Measurements from ENCODE around the gene DEPDC1B. TPM values are rescaled to one million over a fixed set of nuclear protein-coding genes. Genes with fewer than 3 reads are reported as not detected.

The DEPDC1B gene
- total and polyA plus RNA-seq, 2 experiments from 2014 or later = 2.5 to 3.0 TPM

GRCh38 chr5:60651872-60652620 is 47.9 kb downstream of the DEPDC1B start:
- Histone ChIP-seq H3K9ac (peak overlapping the region; percentile 18; the same call in 1 of the 2 replicates), H3K4me1 (ENCODE audit: insufficient read depth) (peaks cover 6% of the 10 kb centered on the region), H4K20me1 (ENCODE audit: insufficient read depth) (no peaks in the 10 kb centered on the region), H2AFZ (0 out of 2 replicates have a peak overlapping the region, but pooled peaks have one; percentile 25), H3K4me2 (ENCODE audit: unreplicated experiment) (peak overlapping the region; percentile 29), H3K79me2 (ENCODE audit: insufficient read depth) (no peaks in the 10 kb centered on the region), H3K4me3 (0 out of 2 replicates have a peak overlapping the region, but pooled peaks have one; percentile 1), H3K9me2 (ENCODE audit: insufficient read depth) (no peaks in the 10 kb centered on the region), H3K27ac (peak overlapping the region; percentile 39), H3K9me3 (ENCODE audit: low read depth) (no peaks in the 10 kb centered on the region), H3K36me3 (ENCODE audit: low read depth) (no peaks in the 10 kb centered on the region), H3F3A (ENCODE audit: insufficient read depth) (peaks cover 7% of the 10 kb centered on the region), H3K27me3 (replicated peaks; ENCODE audit: insufficient read depth) (no peaks in the 10 kb centered on the region)
- WGBS, 2 experiments (ENCODE audit: low coverage in 1 of 2, low lambda C conversion rate in 2 of 2, missing lambda C conversion rate in 2 of 2) = 34 to 36% methylated on average over 3 of the region's 3 CpGs
- in situ Hi-C loops (cut with MboI) = loop anchor here (10.0 kb wide), 1 partner anchor 837 kb away; no protein-coding TSS in a partner anchor
- peak; percentile 94 for DNase-seq
- TF ChIP-seq EZH2phosphoT487 (IDR thresholded peaks at IDR 0.05; ENCODE audit: insufficient read depth, low read depth) (no peak), EZH2 (IDR thresholded peaks at IDR 0.05; ENCODE audit: insufficient read depth, poor library complexity, severe bottlenecking) (no peak)

- Histone ChIP-seq H3F3A (ENCODE audit: insufficient read depth) (peaks cover 7% of the 10 kb centered on the region), H4K20me1 (ENCODE audit: insufficient read depth) (no peaks in the 10 kb centered on the region), H3K79me2 (ENCODE audit: insufficient read depth) (no peaks in the 10 kb centered on the region), H3K27ac (no peak overlapping the region), H3K27me3 (replicated peaks; ENCODE audit: insufficient read depth) (no peaks in the 10 kb centered on the region), H3K9me3 (ENCODE audit: low read depth) (no peaks in the 10 kb centered on the region), H2AFZ (no peak overlapping the region), H3K4me3 (no peak overlapping the region), H3K9ac (no peak overlapping the region), H3K4me2 (ENCODE audit: unreplicated experiment) (no peak overlapping the region), H3K36me3 (ENCODE audit: low read depth) (no peaks in the 10 kb centered on the region), H3K4me1 (ENCODE audit: insufficient read depth) (peaks cover 6% of the 10 kb centered on the region), H3K9me2 (ENCODE audit: insufficient read depth) (no peaks in the 10 kb centered on the region)
- TF ChIP-seq EZH2 (IDR thresholded peaks at IDR 0.05; ENCODE audit: insufficient read depth, poor library complexity, severe bottlenecking) (no peak), EZH2phosphoT487 (IDR thresholded peaks at IDR 0.05; ENCODE audit: insufficient read depth, low read depth) (no peak)
- 3 to 6% methylated on average over 1 of the region's 1 CpG for WGBS, 2 experiments (ENCODE audit: low coverage in 1 of 2, low lambda C conversion rate in 2 of 2, missing lambda C conversion rate in 2 of 2)
- in situ Hi-C loops (cut with MboI) = no loop called here
- DNase-seq = peak; percentile 66
These were observed 50.6 kb downstream of the DEPDC1B start for GRCh38 chr5:60649288-60649917.

GRCh38 chr5:60648175-60648574 is 51.8 kb downstream of the DEPDC1B start:
- Histone ChIP-seq H3K79me2 (ENCODE audit: insufficient read depth) (no peaks in the 10 kb centered on the region), H3K4me2 (ENCODE audit: unreplicated experiment) (no peak overlapping the region), H3K36me3 (ENCODE audit: low read depth) (no peaks in the 10 kb centered on the region), H3K27me3 (replicated peaks; ENCODE audit: insufficient read depth) (no peaks in the 10 kb centered on the region), H3F3A (ENCODE audit: insufficient read depth) (peaks cover 7% of the 10 kb centered on the region), H3K4me1 (ENCODE audit: insufficient read depth) (peaks cover 6% of the 10 kb centered on the region), H3K9me2 (ENCODE audit: insufficient read depth) (no peaks in the 10 kb centered on the region), H3K9me3 (ENCODE audit: low read depth) (no peaks in the 10 kb centered on the region), H3K27ac (no peak overlapping the region), H2AFZ (no peak overlapping the region), H3K9ac (no peak overlapping the region), H3K4me3 (no peak overlapping the region), H4K20me1 (ENCODE audit: insufficient read depth) (no peaks in the 10 kb centered on the region)
- TF ChIP-seq EZH2 (IDR thresholded peaks at IDR 0.05; ENCODE audit: insufficient read depth, poor library complexity, severe bottlenecking) = no peak
- TF ChIP-seq EZH2phosphoT487 (IDR thresholded peaks at IDR 0.05; ENCODE audit: insufficient read depth, low read depth) = no peak
- 51 to 53% methylated on average over 2 of the region's 2 CpGs for WGBS, 2 experiments (ENCODE audit: low coverage in 1 of 2, low lambda C conversion rate in 2 of 2, missing lambda C conversion rate in 2 of 2)
- no peak for DNase-seq
- in situ Hi-C loops (cut with MboI) = no loop called here

- no peak overlapping the region for H3K4me2 ChIP-seq (ENCODE audit: unreplicated experiment)
These were observed 59.1 kb downstream of the DEPDC1B start for GRCh38 chr5:60640901-60641300.

More at GRCh38 chr5:60640901-60641300, 59.1 kb downstream of the DEPDC1B start:
- Histone ChIP-seq H2AFZ (no peak overlapping the region), H3K27me3 (replicated peaks; ENCODE audit: insufficient read depth) (no peaks in the 10 kb centered on the region), H3K9ac (no peak overlapping the region), H3K9me2 (ENCODE audit: insufficient read depth) (no peaks in the 10 kb centered on the region), H3K4me3 (no peak overlapping the region), H3K4me1 (ENCODE audit: insufficient read depth) (0 out of 2 replicates have a peak, but pooled peaks cover under 1% of the 10 kb centered on the region), H3K79me2 (ENCODE audit: insufficient read depth) (no peaks in the 10 kb centered on the region), H4K20me1 (ENCODE audit: insufficient read depth) (no peaks in the 10 kb centered on the region), H3F3A (ENCODE audit: insufficient read depth) (peaks cover 2% of the 10 kb centered on the region; the same call in 1 of the 2 replicates), H3K9me3 (ENCODE audit: low read depth) (no peaks in the 10 kb centered on the region), H3K27ac (no peak overlapping the region), H3K36me3 (ENCODE audit: low read depth) (0 out of 2 replicates have a peak, but pooled peaks cover 4% of the 10 kb centered on the region)
- in situ Hi-C loops (cut with MboI) = no loop called here
- 100% methylated on average over 1 of the region's 1 CpG for WGBS, 2 experiments (ENCODE audit: low coverage in 1 of 2, low lambda C conversion rate in 2 of 2, missing lambda C conversion rate in 2 of 2)
- no peak for DNase-seq
- no peak for TF ChIP-seq EZH2 (IDR thresholded peaks at IDR 0.05; ENCODE audit: insufficient read depth, poor library complexity, severe bottlenecking)
- no peak for TF ChIP-seq EZH2phosphoT487 (IDR thresholded peaks at IDR 0.05; ENCODE audit: insufficient read depth, low read depth)
